T-helper 17 cell (primary cell): ENCODE measurements around the gene PCSK4. TPM values are rescaled to one million over a fixed set of nuclear protein-coding genes. Genes with fewer than 3 reads are reported as not detected.
A peak's percentile ranks its signal among the peaks of the same experiment; 100 is the strongest.

Experiments used
- ATAC-seq: fragments of 150-1000 bp; cut with Tn5 transposase; 2 replicates; pipeline ENCODE4 v1.10.0; 2021; ENCODE audit warnings: mild to moderate bottlenecking, moderate library complexity
- DNase-seq, 3 donors: peaks; one replicate each; pipeline versions ENCODE4 v3.0.0 to v3.0.0-alpha.2; 2020 to 2021
- H3K9me3 ChIP-seq: one replicate; pipeline ENCODE4 v1.7.0; 2013; ENCODE audit warnings: low read length, mild to moderate bottlenecking; ENCODE audit not compliant: control insufficient read depth, poor library complexity, severe bottlenecking
- H3K27ac Mint-ChIP-seq: one replicate; pipeline ENCODE4 v1.8.0; 2022; ENCODE audit warnings: mild to moderate bottlenecking, moderate library complexity, mixed read lengths
- H3K27me3 Mint-ChIP-seq: one replicate; pipeline ENCODE4 v1.8.0; 2022; ENCODE audit warnings: mixed read lengths
- H3K36me3 Mint-ChIP-seq: one replicate; pipeline ENCODE4 v1.8.0; 2022; ENCODE audit warnings: low read depth, mixed read lengths
- H3K4me1 Mint-ChIP-seq: one replicate; pipeline ENCODE4 v1.8.0; 2022; ENCODE audit warnings: mild to moderate bottlenecking, mixed read lengths
- H3K4me3 Mint-ChIP-seq: one replicate; pipeline ENCODE4 v1.8.0; 2022; ENCODE audit warnings: mild to moderate bottlenecking, moderate library complexity, mixed read lengths
- total RNA-seq, 4 donors: library from RNA in 2 of 4; stranded (reverse) in 2 of 4; gene quantifications; one replicate each; pipeline ENCODE4 v1.2.3 and lab custom pipeline; 2022 to 2026

The PCSK4 gene
- total RNA-seq, 2 donors from 2014 or later, result 3.3 to 4.5 TPM

DNA sequence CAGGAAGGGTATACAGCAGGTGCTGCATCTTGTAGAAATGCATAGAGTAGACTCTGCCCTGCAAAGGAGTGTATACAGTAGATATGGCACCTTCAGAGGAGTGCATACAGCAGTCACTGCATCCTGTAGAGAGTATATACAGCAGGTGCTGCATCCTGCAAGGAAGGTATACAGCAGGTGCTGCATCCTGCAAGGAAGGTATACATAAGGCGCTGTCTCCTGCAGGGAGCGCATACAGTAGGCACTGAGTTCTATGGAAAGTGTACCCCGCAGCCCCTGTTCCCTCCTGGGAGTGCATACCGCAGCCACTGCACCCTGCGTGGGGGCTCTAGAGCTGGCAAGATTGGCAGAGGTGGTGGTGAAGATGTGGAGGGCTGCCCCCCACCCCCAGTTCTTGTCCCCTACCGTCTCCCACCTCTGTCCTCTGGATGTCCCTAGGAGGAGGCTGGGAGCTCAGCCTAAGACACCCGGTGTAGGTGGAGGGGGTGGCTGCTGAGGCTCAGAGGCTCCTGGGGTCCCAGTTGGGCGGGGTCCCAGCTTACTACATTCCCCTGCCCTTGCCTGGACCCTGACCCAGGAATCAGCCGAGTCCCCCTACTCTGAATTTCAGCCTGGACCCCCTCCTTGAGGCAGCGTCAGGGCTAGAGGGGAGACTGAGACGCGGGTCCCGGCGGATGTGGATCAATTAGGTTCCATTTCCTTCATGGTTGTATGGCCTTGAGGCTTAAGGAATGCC, 25.0 kb upstream of the PCSK4 start:
- H3K27ac Mint-ChIP-seq, result no peak overlapping the region
- no peaks in the 10 kb centered on the region for H3K36me3 Mint-ChIP-seq
- H3K9me3 ChIP-seq, result no peaks in the 10 kb centered on the region
- ATAC-seq (no peak), DNase-seq (no peak)
- H3K4me3 Mint-ChIP-seq, result no peak overlapping the region
- peaks cover 2% of the 10 kb centered on the region for H3K4me1 Mint-ChIP-seq
- no peaks in the 10 kb centered on the region for H3K27me3 Mint-ChIP-seq

DNA sequence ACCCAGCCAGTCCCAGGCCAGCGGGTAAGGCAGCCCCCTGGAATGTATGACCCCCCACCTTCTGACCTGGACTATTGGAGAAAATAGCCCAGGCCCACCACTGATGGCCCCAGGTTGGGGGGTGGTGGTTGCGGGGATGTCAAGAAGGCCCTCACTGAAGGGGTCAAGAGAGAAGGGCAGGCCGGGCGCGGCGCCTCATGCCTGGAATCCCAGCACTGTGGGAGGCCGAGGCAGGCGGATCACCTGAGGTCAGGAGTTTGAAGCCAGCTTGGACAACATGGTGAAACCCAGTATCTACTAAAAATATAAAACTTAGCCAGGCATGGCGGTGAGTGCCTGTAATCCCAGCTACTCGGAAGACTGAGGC, 24.1 kb upstream of the PCSK4 start:
- Mint-ChIP-seq H3K27me3 (no peaks in the 10 kb centered on the region), H3K4me1 (peaks cover 2% of the 10 kb centered on the region), H3K4me3 (peak overlapping the region; percentile 70), H3K27ac (no peak overlapping the region), H3K36me3 (peaks cover 4% of the 10 kb centered on the region)
- no peak for ATAC-seq
- H3K9me3 ChIP-seq, result no peaks in the 10 kb centered on the region
- DNase-seq, result no peak

DNA sequence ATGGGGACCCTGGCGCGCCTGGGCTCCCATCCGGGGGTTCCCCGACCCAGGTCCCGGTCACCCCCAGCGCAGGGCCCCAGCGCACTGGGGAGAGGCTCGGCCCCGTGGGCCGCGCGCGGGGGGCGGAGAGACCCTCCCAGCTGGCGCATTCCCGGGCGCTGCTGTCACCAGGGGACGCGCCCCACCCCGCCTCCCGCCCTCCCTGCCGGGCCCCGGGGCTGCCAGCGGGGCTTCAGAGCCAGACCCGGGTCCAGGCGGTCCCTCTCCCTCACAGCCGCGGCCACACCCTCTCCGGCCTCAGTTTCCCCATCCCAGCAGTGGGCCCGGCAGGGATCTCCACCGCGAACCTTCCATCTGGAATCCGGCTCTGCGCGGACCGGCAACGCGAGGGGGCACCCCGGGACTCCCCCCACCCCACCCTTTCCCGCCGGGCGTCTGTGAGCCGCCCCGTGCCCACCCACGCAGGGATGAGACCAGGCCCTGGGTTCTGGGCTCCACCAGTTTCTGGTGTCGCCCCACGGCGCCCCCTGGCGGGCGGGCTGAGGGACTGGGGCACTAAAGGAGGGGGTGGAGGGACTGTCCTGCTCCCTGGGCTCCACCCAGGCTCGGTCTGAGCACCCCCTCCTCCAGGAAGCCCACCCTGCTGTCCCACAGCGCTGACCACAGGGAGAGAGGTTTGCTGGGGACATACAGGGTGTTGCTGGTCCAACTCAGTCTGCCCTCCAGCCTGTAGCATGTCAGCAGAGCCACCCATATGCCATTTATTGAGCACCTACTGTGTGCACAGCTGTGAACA, 23.5 kb upstream of the PCSK4 start:
- no peaks in the 10 kb centered on the region for H3K9me3 ChIP-seq
- peak overlapping the region; percentile 70 for H3K4me3 Mint-ChIP-seq
- ATAC-seq (peak; percentile 70), DNase-seq (peak; percentile 54 to 65 (median 64))
- no peaks in the 10 kb centered on the region for H3K27me3 Mint-ChIP-seq
- H3K4me1 Mint-ChIP-seq, result peaks cover 2% of the 10 kb centered on the region
- no peak overlapping the region for H3K27ac Mint-ChIP-seq
- H3K36me3 Mint-ChIP-seq, result peaks cover 4% of the 10 kb centered on the region

DNA sequence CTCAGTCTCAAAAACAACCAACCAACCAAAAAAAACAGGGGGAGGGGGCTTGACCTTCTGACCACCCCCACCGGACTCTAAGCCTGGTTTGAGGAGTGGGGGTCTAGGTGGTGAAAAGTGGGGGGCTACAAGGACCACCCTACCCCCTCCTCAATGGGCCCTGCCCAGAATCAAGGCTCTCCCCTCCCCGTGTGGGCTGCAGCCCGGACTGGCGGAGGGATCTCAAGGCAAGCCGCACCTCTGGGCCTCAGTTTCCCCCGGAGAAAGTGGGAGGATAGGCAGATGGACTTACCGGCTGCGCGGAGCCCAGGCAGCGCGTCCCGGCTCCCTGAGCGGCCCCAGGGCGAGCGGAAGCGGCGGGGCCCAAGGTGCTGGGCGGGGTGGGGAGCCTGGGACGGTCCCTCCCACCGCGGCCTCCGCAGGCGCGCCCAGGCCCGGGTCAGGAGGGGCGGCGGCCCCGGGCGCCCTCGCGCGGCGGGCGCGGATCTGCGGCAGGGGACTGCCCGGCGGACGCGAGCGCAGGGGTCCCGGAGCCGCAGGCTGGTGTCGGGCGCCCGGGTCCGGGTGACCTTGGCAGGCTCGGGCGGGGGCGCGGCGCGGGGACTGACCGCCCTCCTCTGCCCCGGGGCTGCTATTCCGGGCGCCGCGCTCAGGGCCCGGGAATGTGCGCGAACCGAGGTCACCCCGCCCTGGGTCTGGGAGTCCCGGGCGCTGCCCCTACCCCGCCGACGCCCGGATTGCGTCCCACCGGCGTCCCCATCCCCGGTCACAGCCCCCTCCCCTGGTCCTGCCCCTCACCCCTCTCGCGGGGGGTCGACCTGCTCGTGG, 22.7 kb upstream of the PCSK4 start, which contains the start of gene ADAMTSL5:
Gene ADAMTSL5, minus strand, starts transcription at position 349 of the 828 bp plus-strand sequence. CDS start 2,076 bp downstream, outside the sequence.
- H3K27me3 Mint-ChIP-seq, result no peaks in the 10 kb centered on the region
- peak within 1 kb of the TSS; percentile 80 for H3K4me3 Mint-ChIP-seq
- no peaks in the 10 kb centered on the region for H3K9me3 ChIP-seq
- H3K27ac Mint-ChIP-seq, result peak within 1 kb of the TSS; percentile 11
- peaks cover 4% of the 10 kb centered on the region for H3K4me1 Mint-ChIP-seq
- DNase-seq, result peak; percentile 34 to 50 (median 39)
- H3K36me3 Mint-ChIP-seq, result peaks cover 4% of the 10 kb centered on the region
- peak; percentile 71 for ATAC-seq

DNA sequence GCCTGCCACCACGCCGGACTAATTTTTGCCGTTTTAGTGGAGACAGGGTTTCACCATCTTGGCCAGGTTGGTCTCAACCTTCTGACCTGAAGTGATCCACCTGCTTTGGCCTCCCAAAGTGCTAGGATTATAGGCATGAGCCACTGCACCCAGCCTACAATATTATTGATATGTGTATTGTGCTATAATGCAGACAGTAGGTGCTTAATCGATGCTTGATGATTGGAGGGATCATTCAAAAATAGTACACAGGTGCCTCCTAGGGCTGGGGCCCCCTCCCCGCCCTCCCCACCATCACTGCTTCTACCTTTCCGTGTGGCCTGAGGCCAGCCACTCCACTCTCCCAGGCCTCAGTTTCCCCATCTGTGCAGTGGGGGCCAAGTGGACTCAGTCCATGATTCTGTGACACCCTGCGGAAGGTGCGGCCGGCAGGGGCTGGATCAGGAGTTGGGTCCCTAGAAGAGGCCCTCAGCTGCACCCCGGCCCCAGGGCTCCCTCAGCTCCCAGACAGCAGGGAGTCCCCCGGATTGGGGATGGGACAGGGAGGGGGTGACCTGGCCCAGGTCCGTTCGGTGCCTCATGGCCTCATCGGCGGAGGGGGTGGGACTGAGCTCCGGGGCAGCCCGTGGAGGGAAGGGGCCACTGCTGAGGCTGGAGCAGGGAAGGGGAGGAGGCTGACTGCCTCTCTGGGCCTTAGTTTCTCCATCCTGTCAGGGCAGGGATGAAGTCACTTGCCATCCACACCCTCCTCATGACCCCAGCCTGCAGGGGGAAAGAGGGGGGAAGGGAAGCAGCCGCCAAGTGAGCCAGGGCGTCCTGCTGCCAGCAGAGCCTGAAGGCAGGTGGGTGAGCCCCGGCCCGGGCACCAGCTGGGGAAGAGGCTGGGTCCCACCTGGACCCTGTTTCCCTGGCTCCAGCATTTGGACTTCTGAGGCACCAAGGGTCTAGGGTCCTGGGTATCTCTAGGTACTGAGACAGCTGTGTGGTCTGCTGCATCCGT, 21.5 kb upstream of the PCSK4 start:
- ATAC-seq, result no peak
- DNase-seq, result no peak
- peaks cover 8% of the 10 kb centered on the region for H3K4me1 Mint-ChIP-seq
- no peaks in the 10 kb centered on the region for H3K27me3 Mint-ChIP-seq
- peak overlapping the region; percentile 11 for H3K27ac Mint-ChIP-seq
- no peaks in the 10 kb centered on the region for H3K9me3 ChIP-seq
- H3K36me3 Mint-ChIP-seq, result peaks cover 4% of the 10 kb centered on the region
- peak overlapping the region; percentile 80 for H3K4me3 Mint-ChIP-seq

DNA sequence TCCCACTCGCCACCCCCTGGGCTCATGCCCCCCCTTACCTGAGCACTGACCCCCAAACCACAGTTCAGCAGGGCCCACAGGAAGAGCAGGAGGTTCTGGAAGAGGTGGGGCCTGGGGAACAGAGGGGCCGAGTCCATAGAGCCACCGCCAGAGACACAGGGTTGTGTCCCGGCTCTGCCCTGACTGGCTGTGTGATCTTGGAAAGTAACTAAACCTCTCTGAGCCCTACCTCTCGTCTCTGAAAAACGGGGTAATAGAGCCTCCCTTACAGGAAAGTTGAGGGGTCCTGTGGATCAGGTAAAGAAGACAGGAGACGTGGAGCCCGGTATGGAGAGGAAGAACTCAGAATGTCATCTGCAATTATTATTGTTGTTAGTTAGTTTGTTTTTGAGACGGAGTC, 20.7 kb upstream of the PCSK4 start:
- Mint-ChIP-seq H3K4me1 (peaks cover 8% of the 10 kb centered on the region), H3K4me3 (no peak overlapping the region), H3K27me3 (no peaks in the 10 kb centered on the region), H3K36me3 (peaks cover 4% of the 10 kb centered on the region), H3K27ac (no peak overlapping the region)
- no peaks in the 10 kb centered on the region for H3K9me3 ChIP-seq
- DNase-seq (no peak), ATAC-seq (no peak)

DNA sequence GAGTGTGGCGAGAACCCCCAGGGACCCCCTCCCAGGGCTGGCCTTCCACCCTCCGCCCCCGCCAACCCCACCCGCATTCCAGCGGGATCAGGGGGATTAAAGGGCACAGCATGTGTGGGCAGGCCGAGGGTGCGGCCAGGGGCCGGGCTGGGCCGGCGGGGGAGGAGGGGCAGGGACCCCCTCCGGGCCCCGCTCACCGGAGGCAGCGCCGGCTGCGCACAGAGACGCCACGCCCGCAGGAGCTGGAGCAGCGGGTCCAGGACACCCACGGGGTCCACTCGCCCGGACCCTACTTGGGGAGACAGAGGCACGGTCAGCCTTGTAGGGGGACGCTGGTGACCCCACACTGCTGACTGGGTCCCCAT, 20.3 kb upstream of the PCSK4 start:
- ATAC-seq, result no peak
- H3K4me3 Mint-ChIP-seq, result no peak overlapping the region
- peak overlapping the region; percentile 34 for H3K27ac Mint-ChIP-seq
- H3K9me3 ChIP-seq, result no peaks in the 10 kb centered on the region
- H3K27me3 Mint-ChIP-seq, result no peaks in the 10 kb centered on the region
- no peak for DNase-seq
- peaks cover 4% of the 10 kb centered on the region for H3K36me3 Mint-ChIP-seq
- peaks cover 8% of the 10 kb centered on the region for H3K4me1 Mint-ChIP-seq

DNA sequence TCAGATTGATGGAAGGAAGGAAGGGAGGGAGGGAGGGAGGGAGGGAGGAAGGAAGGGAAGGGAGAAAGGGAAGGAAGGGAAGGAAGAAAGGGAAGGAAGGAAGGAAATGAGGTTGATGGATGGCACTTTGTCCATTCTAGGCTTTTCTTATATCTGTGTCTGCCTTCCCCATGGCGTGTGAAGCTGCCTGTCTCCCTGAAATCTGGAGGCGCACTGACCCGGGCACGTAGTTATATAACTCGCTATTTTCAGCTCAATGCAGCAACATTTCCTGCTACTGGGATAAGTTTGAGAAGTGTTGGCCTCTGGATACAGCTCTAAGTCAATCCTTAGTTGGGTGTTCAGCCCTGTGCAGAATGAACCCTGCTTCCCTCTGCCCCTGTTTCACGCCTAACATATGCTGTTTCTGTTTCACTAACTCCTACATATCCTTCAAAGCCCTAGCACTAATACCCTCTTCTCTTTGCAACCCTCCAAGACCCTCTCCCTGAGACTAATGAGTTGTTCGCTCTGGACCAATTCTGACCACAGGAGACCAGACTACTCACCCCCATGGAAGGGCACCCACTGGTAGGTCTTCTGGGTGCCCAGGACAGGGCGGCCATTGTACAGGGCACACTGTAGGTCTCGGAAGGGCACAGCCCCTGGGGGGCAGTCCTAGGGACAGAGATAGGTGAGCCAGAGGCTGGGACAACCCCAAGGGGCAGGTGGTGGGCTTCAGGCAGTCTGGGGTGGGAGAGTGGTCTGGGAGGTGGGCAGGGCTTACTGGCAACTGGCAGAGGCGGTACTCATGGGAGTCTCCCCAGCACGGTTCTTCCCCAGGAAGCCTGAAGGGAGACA, 19.7 kb upstream of the PCSK4 start:
- no peak for ATAC-seq
- no peak for DNase-seq
- H3K36me3 Mint-ChIP-seq, result peaks cover 4% of the 10 kb centered on the region
- peak overlapping the region; percentile 34 for H3K27ac Mint-ChIP-seq
- no peaks in the 10 kb centered on the region for H3K27me3 Mint-ChIP-seq
- H3K9me3 ChIP-seq, result no peaks in the 10 kb centered on the region
- peak overlapping the region; percentile 36 for H3K4me3 Mint-ChIP-seq
- peaks cover 8% of the 10 kb centered on the region for H3K4me1 Mint-ChIP-seq

DNA sequence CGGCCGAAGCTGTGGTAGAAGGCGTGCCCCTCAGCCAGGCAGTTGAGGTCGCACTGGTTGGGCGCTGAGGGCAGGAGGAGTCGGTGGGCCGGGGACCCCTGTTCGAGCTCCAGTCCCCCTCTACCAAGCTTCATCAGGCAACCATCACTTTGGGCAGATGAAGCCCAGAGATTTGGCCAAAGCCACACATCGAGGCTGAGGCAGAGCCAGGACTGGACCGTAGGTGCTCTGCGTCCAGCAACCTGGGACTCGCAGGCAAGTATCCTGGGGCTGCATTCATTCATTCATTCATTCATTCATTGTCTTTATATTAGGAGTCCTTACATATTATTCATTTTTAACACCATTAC, 18.3 kb upstream of the PCSK4 start:
- no peak overlapping the region for H3K27ac Mint-ChIP-seq
- ATAC-seq (no peak), DNase-seq (no peak)
- H3K27me3 Mint-ChIP-seq, result no peaks in the 10 kb centered on the region
- no peak overlapping the region for H3K4me3 Mint-ChIP-seq
- H3K9me3 ChIP-seq, result no peaks in the 10 kb centered on the region
- peaks cover 4% of the 10 kb centered on the region for H3K36me3 Mint-ChIP-seq
- H3K4me1 Mint-ChIP-seq, result peaks cover 8% of the 10 kb centered on the region

DNA sequence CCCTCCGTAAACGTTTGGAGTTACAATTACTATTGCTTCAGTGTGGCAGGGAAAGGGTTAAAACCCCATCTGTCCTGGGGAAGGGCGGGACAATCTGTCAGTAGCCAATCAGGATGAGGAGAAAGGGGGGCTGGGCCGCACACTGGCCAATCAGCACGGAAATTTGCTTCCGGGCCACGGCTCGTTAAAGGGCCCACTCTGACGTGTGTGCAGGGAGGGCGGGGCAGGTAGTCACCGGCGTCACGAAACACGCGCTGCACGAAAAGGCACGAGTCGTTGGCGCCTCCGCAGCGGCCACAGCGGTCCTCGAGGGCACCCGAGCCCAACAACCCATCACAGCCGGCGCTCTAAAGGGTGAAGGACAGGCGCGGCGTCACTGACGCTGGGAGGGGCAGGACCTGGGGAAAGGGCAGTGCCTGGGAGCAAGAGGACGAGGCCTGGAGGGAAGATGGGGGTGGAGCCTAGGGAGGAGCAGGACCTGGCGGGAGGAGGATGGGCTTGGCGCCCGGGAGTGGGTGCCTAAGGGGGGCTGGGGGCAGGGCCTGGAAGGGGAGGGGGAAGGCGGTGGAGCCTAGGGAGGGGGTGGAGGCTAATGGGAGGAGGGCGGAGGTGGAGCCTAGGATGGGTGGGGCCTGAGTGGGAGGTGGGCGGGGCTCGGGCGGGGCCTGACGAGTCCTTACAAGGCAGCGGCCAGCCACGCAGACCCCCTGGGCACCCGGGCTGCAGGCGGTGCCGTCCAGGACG, 17.8 kb upstream of the PCSK4 start:
- Mint-ChIP-seq H3K4me1 (peaks cover 8% of the 10 kb centered on the region), H3K4me3 (peak overlapping the region; percentile 83), H3K27me3 (no peaks in the 10 kb centered on the region), H3K36me3 (peaks cover 4% of the 10 kb centered on the region), H3K27ac (peak overlapping the region; percentile 35)
- DNase-seq (peak; percentile 75 to 85 (median 85)), ATAC-seq (peak; percentile 96)
- no peaks in the 10 kb centered on the region for H3K9me3 ChIP-seq

DNA sequence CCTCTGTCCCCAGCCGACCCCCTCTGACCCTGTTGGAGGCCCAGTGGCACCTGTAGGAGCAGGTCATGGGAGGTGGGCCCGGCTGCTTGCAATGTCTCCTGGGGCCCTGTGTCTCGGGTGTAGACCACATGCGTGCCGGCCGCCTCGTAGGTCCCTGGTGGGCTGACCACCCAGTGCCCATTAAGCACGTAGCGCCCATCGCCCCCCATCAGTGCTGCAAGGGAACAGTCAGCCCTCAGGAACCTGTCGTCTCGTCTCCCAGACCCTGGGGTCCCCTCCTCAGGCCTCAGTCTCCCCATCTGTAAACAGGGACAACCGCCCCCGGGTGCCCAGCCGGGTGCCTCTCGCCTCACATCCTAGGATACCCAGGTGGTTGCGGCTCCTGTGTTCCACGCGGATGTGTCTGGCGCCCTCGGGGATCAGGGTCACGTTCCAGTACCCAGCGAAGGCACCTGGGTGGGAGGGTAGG, 17.1 kb upstream of the PCSK4 start:
- Mint-ChIP-seq H3K4me3 (no peak overlapping the region), H3K27me3 (no peaks in the 10 kb centered on the region), H3K27ac (peak overlapping the region; percentile 35), H3K4me1 (peaks cover 8% of the 10 kb centered on the region), H3K36me3 (peaks cover 4% of the 10 kb centered on the region)
- DNase-seq (no peak), ATAC-seq (no peak)
- no peaks in the 10 kb centered on the region for H3K9me3 ChIP-seq
